GM12878 (cell line): ENCODE results near the gene NSG1. TPM values are rescaled to one million over a fixed set of nuclear protein-coding genes. Genes with fewer than 3 reads are reported as not detected.

ENCODE experiments used
- ATAC-seq: fragments of 200-7000 bp; cut with Tn5 transposase; 3 replicates; pipeline ENCODE4 v1.9.1; 2020; ENCODE audit warnings: mild to moderate bottlenecking, moderate library complexity
- BruUV-seq: library from RNA; stranded (reverse); fragments of 400-500 nt; replicated peaks from 2 replicates; lab custom pipeline; 2021; lab: Mats Ljungman, UMichigan
- CTCF ChIA-PET: fragments of 300-600 bp; sonication (Branson Sonifier 250); formaldehyde crosslinking; extraction: SDS; loops from one replicate; lab custom pipeline; 2021; ENCODE audit warnings: inconsistent platforms; lab: Yijun Ruan, JAX
- POLR2A ChIA-PET: fragments of 350-600 bp; formaldehyde crosslinking; extraction: SDS; loops from one replicate; lab custom pipeline; 2021; ENCODE audit warnings: inconsistent platforms; lab: Charles Lee
- RAD21 ChIA-PET: fragments of 300-600 bp; sonication (Branson Sonifier 250); formaldehyde crosslinking; loops from one replicate; lab custom pipeline; 2023; ENCODE audit warnings: antibody characterized with exemption; ENCODE audit not compliant: unreplicated experiment; lab: Charles Lee
- SMC1A ChIA-PET: fragments of 300-600 bp; sonication (Branson Sonifier 250); formaldehyde crosslinking; loops from one replicate; lab custom pipeline; 2023; ENCODE audit not compliant: unreplicated experiment, uncharacterized antibody; lab: Charles Lee
- DNase-seq: peaks from one replicate; pipeline ENCODE4 v3.0.0-alpha.2; 2011; ENCODE audit warnings: low read depth, low spot score
- FAIRE-seq: peaks from 3 replicates; lab custom pipeline; 2011; peaks lifted over from hg19 to GRCh38; lab: Jason Lieb, UNC
- H2AFZ ChIP-seq: 2 replicates; pipeline ENCODE4 v1.6.0; 2011; ENCODE audit warnings: low read depth, low read length, control low read depth; ENCODE audit not compliant: control insufficient read depth
- H3K27ac ChIP-seq: 2 replicates; pipeline ENCODE4 v1.5.1; 2011; ENCODE audit warnings: control low read depth; ENCODE audit not compliant: control insufficient read depth, insufficient read depth
- H3K27me3 ChIP-seq, 2 experiments: replicated peaks in 1 of 2; 2 replicates each; pipeline versions ENCODE4 v1.6.0 to v1.6.1; 2011; ENCODE audit warnings: low read length in 1 of 2; ENCODE audit not compliant: control insufficient read depth in 2 of 2, insufficient read depth in 2 of 2
- H3K36me3 ChIP-seq, 2 experiments: 2 replicates each; pipeline ENCODE4 v1.5.1; 2011; ENCODE audit warnings: low read length in 1 of 2; ENCODE audit not compliant: control insufficient read depth in 2 of 2, insufficient read depth in 2 of 2
- H3K4me1 ChIP-seq: 2 replicates; pipeline ENCODE4 v1.6.1; 2011; ENCODE audit warnings: mild to moderate bottlenecking, low read length, moderate library complexity, mixed read lengths; ENCODE audit not compliant: control insufficient read depth, insufficient read depth
- H3K4me2 ChIP-seq: 2 replicates; pipeline ENCODE4 v1.6.0; 2011; ENCODE audit warnings: control low read depth; ENCODE audit not compliant: control insufficient read depth, insufficient read depth
- H3K4me3 ChIP-seq: fragments of 200-600 bp; sonication (generic); 2 replicates; pipeline ENCODE4 v1.5.1; 2016
- H3K79me2 ChIP-seq: 2 replicates; pipeline ENCODE4 v1.6.0; 2011; ENCODE audit warnings: low read length; ENCODE audit not compliant: control insufficient read depth, insufficient read depth
- H3K9ac ChIP-seq: 2 replicates; pipeline ENCODE4 v1.8.0; 2011; ENCODE audit warnings: low read length, control low read depth, mixed read lengths; ENCODE audit not compliant: control insufficient read depth, insufficient read depth
- H3K9me3 ChIP-seq: replicated peaks from 3 replicates; pipeline ENCODE4 v1.5.1; 2011; ENCODE audit warnings: mild to moderate bottlenecking, low read length; ENCODE audit not compliant: control insufficient read depth, insufficient read depth
- H4K20me1 ChIP-seq: 2 replicates; pipeline ENCODE4 v1.6.0; 2011; ENCODE audit not compliant: control insufficient read depth, insufficient read depth
- HDGF ChIP-seq: fragments of 450-650 bp; IDR thresholded peaks from 2 replicates; pipeline ENCODE4 v1.6.1; 2016; ENCODE audit warnings: antibody characterized with exemption
- IKZF2 ChIP-seq, 2 experiments: fragments of 450-650 bp; IDR thresholded peaks; 2 replicates each; pipeline ENCODE4 v1.6.1; 2017; ENCODE audit warnings: mild to moderate bottlenecking in 2 of 2, moderate library complexity in 2 of 2
- IRF4 ChIP-seq: IDR thresholded peaks from 2 replicates; pipeline ENCODE4 v1.6.1; 2011; ENCODE audit warnings: low read depth, low read length
- POLR2A ChIP-seq: IDR thresholded peaks from 2 replicates; pipeline ENCODE4 v1.6.1; 2011; ENCODE audit warnings: low read depth, mild to moderate bottlenecking, low read length
- TCF7 ChIP-seq: IDR thresholded peaks from 2 replicates; pipeline ENCODE4 v1.6.1; 2014; ENCODE audit warnings: antibody characterized with exemption, borderline replicate concordance
- ZNF207 ChIP-seq: fragments of 450-650 bp; IDR thresholded peaks from 2 replicates; pipeline ENCODE4 v1.6.1; 2014; ENCODE audit warnings: antibody characterized with exemption, mild to moderate bottlenecking, borderline replicate concordance
- WGBS: methylation state at CpG from one replicate; pipeline ENCODE4 v1.1.6; 2016; ENCODE audit warnings: low lambda C conversion rate; ENCODE audit not compliant: insufficient replicate concordance, insufficient coverage; ENCODE audit errors: missing lambda C conversion rate; 5-methylcytosine and 5-hydroxymethylcytosine counted together
- in situ Hi-C: fragments of 300-500 bp; cut with MboI; formaldehyde crosslinking; loops from 9 replicates; pipeline ENCODE4 v1.14.3; 2018; ENCODE audit warnings: mixed read lengths
- intact Hi-C: fragments of 100-400 bp; cut with micrococcal nuclease; formaldehyde crosslinking; loops from one replicate; pipeline ENCODE4 v1.14.2; 2022; ENCODE audit not compliant: unreplicated experiment
- polyA plus RNA-seq, 11 experiments: library from polyadenylated mRNA; depleted of rRNA in 4 of 11; unstranded in 6 of 11; stranded (reverse) in 5 of 11; fragments of >200 nt; fragmentation: Nextera tagmentation in 4 of 11; fragmentation: Illumina TruSeq in 1 of 11; extraction: Ambion mirVana in 4 of 11; extraction: Trizol in 1 of 11; gene quantifications; 1 replicate in 1 of 11; 2 replicates in 10 of 11; pipeline versions ENCODE4 v1.2.1 to v1.2.3, GENCODE V29; 2011 to 2016; ENCODE audit warnings: inconsistent platforms in 2 of 11, missing spikeins in 2 of 11, low read depth in 1 of 11
- total RNA-seq, 4 experiments: library from RNA; depleted of rRNA in 3 of 4; stranded (reverse); fragments of >200 nt in 3 of 4; fragmentation: Illumina TruSeq in 1 of 4; extraction: Trizol in 1 of 4; gene quantifications; 2 replicates each; pipeline versions ENCODE4 v1.2.1 to v1.2.3, GENCODE V29; 2013 to 2021
- TF ChIP-seq, protein P1 (sequence below): IDR thresholded peaks from 2 replicates; pipeline ENCODE4 v1.6.1; 2012; ENCODE audit warnings: low read length, inconsistent platforms

NSG1 gene
- total and polyA plus RNA-seq, 10 of the 15 experiments (the other 5 are each of a cell fraction or from before 2014, with no cell fraction given), result 0.03 to 0.19 (median 0.10) TPM; not detected in 5

DNA sequence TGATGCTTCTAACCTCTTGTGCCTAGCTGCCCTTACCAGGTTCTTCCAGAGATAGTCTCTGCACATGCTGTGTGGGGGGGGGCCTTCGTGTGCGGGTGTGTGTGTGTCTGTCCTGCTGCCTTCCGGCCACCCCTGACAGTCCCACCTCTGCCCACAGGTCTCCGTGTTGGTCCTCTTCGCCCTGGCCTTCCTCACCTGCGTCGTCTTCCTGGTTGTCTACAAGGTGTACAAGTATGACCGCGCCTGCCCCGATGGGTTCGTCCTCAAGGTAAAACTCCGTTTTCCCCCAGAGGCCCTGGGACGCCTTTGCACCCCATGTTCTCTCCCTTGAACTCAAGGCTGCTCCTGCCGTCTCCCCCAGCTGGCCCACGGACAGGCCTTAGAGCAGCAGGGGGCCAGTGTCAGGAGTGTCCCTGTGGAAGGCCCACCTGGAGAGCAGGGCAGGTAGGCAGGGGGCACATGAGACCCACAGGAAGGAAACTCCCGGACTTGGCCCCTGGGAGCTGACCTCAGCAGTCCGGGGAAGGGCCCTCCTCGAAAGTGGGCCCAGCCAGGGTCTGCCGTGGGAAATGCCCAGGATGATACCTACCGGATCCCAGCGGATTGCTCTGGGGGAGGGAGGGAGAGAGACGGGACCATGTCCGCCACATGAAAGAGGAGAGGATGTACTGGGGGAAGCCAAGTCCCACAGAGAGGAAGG, 22.7 kb downstream of the NSG1 start:
- FAIRE-seq, result no peak
- CTCF ChIA-PET, result no interaction called here

DNA sequence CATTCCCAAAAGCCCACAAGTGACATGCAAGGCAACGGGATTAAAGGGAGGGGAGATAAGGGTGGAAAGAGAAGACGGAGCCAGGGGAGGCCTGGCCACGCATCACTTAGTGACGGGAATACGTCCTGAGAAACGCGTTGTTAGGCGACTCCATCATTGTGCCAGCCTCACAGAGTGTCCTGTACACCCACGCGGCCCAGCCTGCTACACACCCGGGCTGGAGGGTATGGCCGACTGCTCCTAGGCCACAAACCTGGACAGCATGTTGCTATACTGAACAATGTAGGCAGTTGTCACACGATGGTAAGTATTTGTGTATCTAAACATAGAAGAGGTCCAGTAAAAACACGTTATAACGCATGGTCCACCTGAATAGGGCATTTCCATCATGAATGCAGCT, 23.4 kb downstream of the NSG1 start:
- Histone ChIP-seq H3K9ac (no peak overlapping the region), H3K9me3 (no peaks in the 10 kb centered on the region), H3K4me3 (no peak overlapping the region), H2AFZ (no peak overlapping the region), H3K27ac (no peak overlapping the region), H3K4me2 (no peak overlapping the region), H3K4me1 (no peaks in the 10 kb centered on the region), H3K79me2 (no peaks in the 10 kb centered on the region), H4K20me1 (no peaks in the 10 kb centered on the region), H3K27me3 (no peaks in the 10 kb centered on the region), H3K36me3 (no peaks in the 10 kb centered on the region)
- no peak for DNase-seq
- CTCF ChIA-PET, result no interaction called here
- POLR2A ChIA-PET, result no interaction called here
- no peak for ATAC-seq
- WGBS, result 72% methylated on average over 15 of the region's 15 CpGs
- TF ChIP-seq ZNF207, result no peak
- RAD21 ChIA-PET, result no interaction called here
- intact Hi-C loops, result no loop called here
- in situ Hi-C loops, result no loop called here
- no peak for FAIRE-seq
- SMC1A ChIA-PET, result no interaction called here
- no TSS peak for BruUV-seq

More for the DNA sequence above, 22.7 kb downstream of the NSG1 start:
- H2AFZ ChIP-seq, result no peak overlapping the region
- in situ Hi-C loops (no loop called here), intact Hi-C loops (no loop called here)
- H3K27ac ChIP-seq, result no peak overlapping the region
- H4K20me1 ChIP-seq, result no peaks in the 10 kb centered on the region
- no peaks in the 10 kb centered on the region for H3K9me3 ChIP-seq
- no peaks in the 10 kb centered on the region for H3K4me1 ChIP-seq
- WGBS, result 82% methylated on average over 21 of the region's 23 CpGs
- no peak for DNase-seq
- ATAC-seq, result no peak
- H3K9ac ChIP-seq, result no peak overlapping the region
- H3K79me2 ChIP-seq, result no peaks in the 10 kb centered on the region
- ChIA-PET POLR2A (no interaction called here), SMC1A (no interaction called here), RAD21 (no interaction called here)
- no peaks in the 10 kb centered on the region for H3K36me3 ChIP-seq
- no peak overlapping the region for H3K4me2 ChIP-seq
- H3K4me3 ChIP-seq, result no peak overlapping the region
- no peaks in the 10 kb centered on the region for H3K27me3 ChIP-seq
- TF ChIP-seq IRF4 (no peak), TCF7 (no peak), POLR2A (no peak), IKZF2 (IDR thresholded peaks at IDR 0.05) (no peak), HDGF (no peak)
- TF ChIP-seq, protein P1, sequence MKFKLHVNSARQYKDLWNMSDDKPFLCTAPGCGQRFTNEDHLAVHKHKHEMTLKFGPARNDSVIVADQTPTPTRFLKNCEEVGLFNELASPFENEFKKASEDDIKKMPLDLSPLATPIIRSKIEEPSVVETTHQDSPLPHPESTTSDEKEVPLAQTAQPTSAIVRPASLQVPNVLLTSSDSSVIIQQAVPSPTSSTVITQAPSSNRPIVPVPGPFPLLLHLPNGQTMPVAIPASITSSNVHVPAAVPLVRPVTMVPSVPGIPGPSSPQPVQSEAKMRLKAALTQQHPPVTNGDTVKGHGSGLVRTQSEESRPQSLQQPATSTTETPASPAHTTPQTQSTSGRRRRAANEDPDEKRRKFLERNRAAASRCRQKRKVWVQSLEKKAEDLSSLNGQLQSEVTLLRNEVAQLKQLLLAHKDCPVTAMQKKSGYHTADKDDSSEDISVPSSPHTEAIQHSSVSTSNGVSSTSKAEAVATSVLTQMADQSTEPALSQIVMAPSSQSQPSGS, result no peak
- BruUV-seq, result no TSS peak
